Thyroid gland (tissue), 4 donors: ENCODE data around the gene EIF2S1.

Source experiments
- POLR2A ChIP-seq, 2 donors: fragments of 450-650 bp; IDR thresholded peaks; one replicate each; pipeline ENCODE4 v1.6.1; 2017; ENCODE audit warnings: antibody characterized with exemption in 2 of 2, mild to moderate bottlenecking in 2 of 2, moderate library complexity in 1 of 2
- TF ChIP-seq, protein P1 (sequence below), 6 experiments: fragments of 200-600 bp in 3 of 6; fragments of 450-650 bp in 3 of 6; sonication (generic) in 3 of 6; IDR thresholded peaks; one replicate each; pipeline ENCODE4 v1.5.1; 2016 to 2019; ENCODE audit warnings: antibody characterized with exemption in 6 of 6, mild to moderate bottlenecking in 2 of 6, inconsistent platforms in 1 of 6, moderate library complexity in 1 of 6

DNA sequence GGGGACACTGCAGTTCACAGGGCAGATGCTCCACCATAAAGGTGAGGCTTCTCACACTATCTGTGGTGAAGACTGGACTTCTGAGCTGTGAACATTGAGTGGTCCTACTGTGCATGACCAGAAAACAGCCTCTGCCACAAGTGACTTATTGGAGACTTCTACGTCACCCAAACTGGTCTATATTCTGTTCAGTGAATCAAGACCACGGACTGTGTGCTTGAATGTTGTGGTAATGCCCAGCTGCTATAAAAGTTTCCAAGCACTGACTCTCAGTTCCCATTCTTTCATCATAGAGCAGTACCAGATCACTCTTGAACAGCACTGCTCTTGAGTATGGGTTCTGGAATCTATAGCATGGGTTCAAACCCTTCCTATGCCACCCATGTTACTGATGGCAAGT lies 56.7 kb downstream of the EIF2S1 start:
- no peak for TF ChIP-seq POLR2A (IDR thresholded peaks at IDR 0.05)
- TF ChIP-seq, protein P1, sequence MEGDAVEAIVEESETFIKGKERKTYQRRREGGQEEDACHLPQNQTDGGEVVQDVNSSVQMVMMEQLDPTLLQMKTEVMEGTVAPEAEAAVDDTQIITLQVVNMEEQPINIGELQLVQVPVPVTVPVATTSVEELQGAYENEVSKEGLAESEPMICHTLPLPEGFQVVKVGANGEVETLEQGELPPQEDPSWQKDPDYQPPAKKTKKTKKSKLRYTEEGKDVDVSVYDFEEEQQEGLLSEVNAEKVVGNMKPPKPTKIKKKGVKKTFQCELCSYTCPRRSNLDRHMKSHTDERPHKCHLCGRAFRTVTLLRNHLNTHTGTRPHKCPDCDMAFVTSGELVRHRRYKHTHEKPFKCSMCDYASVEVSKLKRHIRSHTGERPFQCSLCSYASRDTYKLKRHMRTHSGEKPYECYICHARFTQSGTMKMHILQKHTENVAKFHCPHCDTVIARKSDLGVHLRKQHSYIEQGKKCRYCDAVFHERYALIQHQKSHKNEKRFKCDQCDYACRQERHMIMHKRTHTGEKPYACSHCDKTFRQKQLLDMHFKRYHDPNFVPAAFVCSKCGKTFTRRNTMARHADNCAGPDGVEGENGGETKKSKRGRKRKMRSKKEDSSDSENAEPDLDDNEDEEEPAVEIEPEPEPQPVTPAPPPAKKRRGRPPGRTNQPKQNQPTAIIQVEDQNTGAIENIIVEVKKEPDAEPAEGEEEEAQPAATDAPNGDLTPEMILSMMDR (IDR thresholded peaks at IDR 0.05), result no peak
